HT-29 (cell line): ENCODE measurements around the gene SMAD7. TPM values are rescaled to one million over a fixed set of nuclear protein-coding genes. Genes with fewer than 3 reads are reported as not detected.

Experiments used
- DNase-seq: peaks from one replicate; pipeline ENCODE4 v3.0.0-alpha.2; 2015; ENCODE audit warnings: low spot score
- total RNA-seq: library from RNA; depleted of rRNA; stranded (reverse); fragments of >200 nt; shearing (Covaris generic); gene quantifications from 2 replicates; pipeline ENCODE4 v1.2.3, GENCODE V29; 2014

The SMAD7 gene
- total RNA-seq, 1 experiment from 2014 or later = 72.3 TPM

- peak; percentile 64 for DNase-seq
These were observed 4.4 kb downstream of the SMAD7 start for GRCh38 chr18:48946329-48946835.

GRCh38 chr18:48945953-48946217, 4.9 kb downstream of the SMAD7 start:
- peak; percentile 3 for DNase-seq

GRCh38 chr18:48944634-48945033, 6.1 kb downstream of the SMAD7 start:
- DNase-seq = peak; percentile 49

GRCh38 chr18:48943736-48944527, 6.8 kb downstream of the SMAD7 start:
- DNase-seq = peak; percentile 58

DNA sequence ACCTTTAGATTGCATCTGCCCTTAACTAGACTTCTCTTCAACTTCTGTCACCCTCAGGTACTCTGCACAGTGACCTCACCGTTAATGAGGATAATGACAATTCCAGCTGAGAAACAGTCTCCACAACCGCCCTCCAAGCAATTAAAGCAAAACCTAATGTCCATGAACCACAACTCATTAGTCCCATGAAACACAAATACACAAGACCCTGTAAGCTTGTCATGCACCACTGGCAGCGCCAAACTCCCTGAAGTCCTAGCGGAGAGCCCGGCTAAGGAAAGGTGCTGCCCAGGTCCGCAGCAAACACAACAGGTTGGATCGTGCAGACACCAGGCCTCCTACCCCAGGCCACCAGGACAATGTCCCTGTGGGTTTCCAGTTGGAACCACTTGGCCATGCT, 7.4 kb downstream of the SMAD7 start:
- no peak for DNase-seq

DNA sequence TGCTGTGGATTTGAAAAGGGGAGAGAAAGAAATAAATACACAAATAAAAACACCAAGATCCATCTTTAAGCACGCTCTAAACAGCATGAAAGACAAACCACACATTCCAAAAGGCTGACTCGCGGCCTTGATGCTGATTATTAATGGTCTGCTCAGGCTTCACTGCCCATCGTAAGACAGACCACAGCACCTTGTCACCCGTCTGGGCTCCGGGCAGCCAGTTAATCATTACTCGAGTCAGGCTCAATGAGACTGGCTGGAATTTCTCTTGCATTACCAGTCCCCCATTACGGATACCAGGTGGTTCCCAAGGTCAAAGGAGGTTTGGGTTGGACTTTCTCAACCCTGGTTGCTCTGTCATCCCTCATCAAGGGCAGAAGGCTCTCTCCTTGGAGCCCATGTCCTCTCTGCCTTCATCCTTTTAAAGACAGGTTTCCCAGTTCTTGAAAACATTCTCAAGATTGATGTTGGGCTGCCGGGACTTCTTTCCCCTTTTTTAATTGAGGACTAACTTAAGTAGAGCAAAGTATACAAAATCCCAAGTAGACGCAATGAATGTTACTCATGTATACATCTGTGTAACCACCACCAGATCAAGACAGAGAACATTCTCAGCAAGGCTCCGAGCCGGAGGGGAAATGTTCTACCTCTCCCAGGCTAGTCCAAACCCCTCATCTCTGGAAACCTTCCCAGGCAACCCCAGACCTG, 8.1 kb downstream of the SMAD7 start:
- DNase-seq = peak; percentile 91

DNA sequence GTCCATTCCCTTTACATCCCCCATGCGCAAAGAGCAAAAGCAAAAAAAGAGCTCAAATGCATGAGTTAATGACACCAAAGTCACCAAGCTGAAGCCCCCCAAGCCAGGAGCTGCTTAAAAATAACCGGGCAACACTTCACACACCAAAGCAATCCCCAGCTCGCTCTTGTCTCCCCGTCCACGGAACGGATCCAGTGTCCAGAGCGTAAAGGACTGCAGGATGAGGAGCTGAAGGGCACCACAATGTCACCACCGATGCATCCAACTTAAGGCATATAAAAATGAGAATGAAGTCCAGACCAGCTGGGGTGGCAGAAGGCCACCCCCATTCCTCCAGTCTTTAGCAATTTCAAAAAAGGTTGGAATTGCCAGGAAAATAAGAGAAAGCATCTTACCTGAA, 8.7 kb downstream of the SMAD7 start:
- DNase-seq = peak; percentile 9

DNA sequence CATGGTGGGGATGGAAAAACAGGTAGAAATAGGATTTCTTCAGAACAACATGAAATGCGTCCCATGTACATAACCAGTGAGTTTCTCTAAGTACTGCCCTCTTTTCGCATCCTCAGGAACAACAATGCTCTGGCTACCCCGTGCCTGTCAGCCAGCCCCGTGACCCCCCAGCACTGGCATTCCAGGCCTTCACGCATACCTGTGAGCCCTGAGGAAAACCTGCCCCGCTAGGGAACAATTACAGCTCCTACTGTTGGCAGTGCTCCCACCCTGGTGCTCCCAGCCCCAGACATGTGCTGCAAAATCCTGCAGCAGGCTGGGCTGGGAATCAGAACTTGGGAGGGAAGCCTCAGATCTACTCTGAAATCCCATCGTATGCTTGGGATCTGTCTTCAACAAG, 9.1 kb downstream of the SMAD7 start:
- DNase-seq = no peak

DNA sequence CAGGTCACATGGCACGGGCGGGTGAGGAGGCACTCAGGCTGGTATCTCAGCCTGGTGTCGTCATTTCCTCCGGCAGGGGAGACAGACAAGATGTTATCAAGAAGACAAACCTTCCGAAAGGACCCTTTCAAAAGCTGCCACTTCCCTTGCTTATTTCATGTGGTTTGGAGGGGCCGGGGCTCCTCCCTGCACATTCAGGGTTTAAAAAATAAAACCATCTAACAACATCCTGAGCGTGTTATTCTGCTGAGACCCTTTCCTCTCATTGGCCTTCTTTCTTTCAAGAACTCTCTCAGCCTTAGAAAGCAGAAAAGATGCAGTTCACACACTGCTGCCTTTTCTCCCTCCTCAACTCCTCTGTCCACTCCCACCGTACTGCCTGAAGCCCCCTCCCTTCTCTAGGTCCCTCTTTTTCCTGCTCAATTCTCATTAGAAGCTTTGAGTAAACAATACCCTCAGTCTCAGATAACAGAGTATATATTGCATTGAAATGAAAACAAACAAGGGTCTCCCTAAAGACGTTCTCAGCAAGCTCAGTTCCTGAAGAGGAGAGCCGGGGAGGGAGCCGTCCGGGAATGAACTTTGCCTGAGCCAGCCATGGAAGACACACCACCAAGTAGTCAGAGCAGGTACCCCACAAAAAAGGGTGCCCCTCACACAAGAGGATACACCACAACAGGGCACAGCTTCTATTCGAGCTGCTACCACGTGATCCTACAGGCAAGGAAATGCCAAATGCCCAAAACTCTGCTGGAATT, 9.7 kb downstream of the SMAD7 start:
- no peak for DNase-seq

DNA sequence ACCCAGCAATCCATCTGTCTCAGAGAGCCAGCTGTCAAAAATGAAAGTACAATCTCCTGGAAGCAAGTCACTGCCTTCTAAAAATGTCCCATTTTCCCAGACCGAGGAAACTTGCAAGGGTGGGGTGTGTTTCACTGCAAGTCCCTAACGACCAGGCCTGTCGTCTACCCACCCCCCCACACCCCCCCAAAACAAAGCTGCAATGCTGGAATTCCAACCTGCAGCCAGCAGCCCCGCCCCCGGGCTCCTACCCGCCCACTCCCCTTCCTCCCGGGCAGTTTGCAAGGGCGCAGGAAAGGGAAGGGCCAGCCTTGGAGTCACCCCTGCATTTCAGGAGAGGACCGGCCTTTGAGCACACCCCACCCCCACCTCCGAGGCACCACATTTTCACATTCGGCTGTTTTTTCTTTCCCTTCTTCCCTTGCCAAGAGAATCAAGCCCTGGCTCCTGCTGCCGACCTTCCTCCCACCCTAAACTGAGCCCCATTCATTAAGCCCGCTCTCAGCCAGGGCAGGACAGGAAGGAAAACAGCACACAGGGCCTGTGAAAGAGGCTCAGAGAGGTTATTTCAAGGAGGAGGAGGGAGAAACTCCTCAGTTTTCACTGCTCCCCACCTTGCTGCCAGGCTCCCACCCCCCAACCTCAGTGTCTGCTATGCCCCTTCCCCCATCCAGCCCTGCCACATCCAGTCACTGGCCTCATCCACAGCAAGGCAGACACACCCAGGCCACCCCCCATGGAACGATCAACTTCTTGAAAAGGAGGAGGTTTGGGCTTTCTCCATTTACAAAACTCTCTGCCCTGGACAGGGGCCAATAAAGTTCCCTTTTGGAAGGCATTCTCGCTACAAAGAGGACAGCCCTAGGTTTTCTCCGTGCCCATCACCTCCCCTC, 11.3 kb downstream of the SMAD7 start:
- DNase-seq = no peak

DNA sequence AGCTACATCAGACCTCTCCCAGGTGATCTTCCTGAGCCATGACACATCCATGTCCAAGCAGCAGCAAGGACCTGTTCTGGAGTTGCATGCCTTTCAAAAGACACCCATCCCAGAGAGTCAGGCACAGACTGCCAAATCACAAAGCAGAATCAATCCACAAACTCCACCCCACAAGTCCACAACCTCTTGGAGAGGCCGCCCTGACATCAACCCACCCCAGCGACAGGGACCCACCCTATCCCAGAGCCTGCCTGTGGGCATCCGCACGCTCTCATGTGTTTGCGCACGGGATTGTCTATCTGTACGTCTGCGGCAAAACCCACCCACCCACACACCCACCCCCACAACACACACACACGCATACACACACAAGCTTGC, 11.9 kb downstream of the SMAD7 start:
- peak; percentile 31 for DNase-seq

GRCh38 chr18:48937869-48938750, 12.7 kb downstream of the SMAD7 start:
- DNase-seq = no peak

DNA sequence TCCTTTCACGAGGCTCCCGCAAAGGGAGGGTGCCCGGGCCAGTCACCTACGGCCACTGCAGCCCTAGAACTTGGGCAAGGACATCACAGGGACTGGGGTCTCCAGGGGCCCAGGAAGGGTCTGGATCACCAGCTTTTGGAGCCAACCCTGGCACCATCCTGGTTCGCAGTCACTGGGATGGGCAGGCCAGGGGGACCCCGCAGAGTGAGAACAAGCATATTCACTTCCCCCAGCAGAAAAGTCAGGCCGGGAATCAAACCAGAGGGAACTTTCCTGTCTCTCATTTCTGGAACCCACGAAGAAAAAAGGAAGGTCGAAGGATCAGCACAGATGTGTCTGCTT, 15.4 kb downstream of the SMAD7 start:
- DNase-seq = no peak

- DNase-seq = no peak
These were observed 15.9 kb downstream of the SMAD7 start for GRCh38 chr18:48934723-48935432.

DNA sequence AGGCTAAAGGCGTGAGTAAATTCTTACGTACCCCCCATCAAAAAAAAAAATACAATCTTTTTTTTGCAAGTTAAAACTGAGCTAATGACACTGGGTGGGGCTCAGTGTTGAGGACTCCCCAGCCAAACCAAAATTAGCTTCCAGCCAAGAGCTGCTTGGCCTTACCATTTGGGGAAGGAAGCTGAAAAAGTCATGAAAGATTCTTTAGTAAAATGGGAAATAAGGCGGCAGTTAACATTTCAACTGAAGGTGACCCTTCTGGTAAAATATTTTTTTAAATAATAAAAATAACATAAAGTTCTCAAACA, 16.4 kb downstream of the SMAD7 start:
- no peak for DNase-seq

- DNase-seq = no peak
These were observed 17.0 kb downstream of the SMAD7 start for GRCh38 chr18:48933578-48934414.

GRCh38 chr18:48932822-48933510, 17.8 kb downstream of the SMAD7 start:
- DNase-seq = peak; percentile 27

GRCh38 chr18:48932462-48932818, 18.3 kb downstream of the SMAD7 start:
- no peak for DNase-seq
